ENCODE data around the gene CCDC9.
A peak's percentile ranks its signal among the peaks of the same experiment; 100 is the strongest.

The CCDC9 gene

DNA sequence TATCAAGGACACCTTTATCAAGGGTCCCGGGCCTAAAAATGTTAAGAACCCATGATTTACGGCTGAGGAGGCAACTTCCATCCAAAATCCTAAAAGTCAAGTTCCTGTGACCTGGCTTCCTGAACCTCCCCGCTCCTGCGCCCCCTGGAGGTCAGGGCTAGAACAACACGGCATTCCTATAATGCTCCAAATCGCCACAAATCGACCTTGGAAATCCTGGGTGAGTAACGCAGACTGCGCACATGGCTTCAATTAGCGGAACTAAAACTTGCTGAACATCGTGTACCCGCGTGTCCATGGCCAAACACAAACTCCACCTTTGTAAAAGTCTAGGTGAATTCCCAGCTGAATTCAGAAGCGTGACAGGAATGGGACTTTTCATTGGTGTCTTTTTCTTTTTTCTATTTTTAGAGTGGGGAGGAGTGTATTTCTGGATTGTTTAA lies 49.0 kb downstream of the CCDC9 start:
- no peak overlapping the region for H3K4me3 ChIP-seq (ENCODE audit: control insufficient read depth, low read depth, low read length)
- peak; percentile 99 for DNase-seq (ENCODE audit: low read depth)
- peak; percentile 98 for TF ChIP-seq CTCF (conservative IDR thresholded peaks at IDR 0.05; ENCODE audit: control insufficient read depth, insufficient read depth, low read depth, low read length)

GRCh38 chr19:47306303-47306702 lies 50.0 kb downstream of the CCDC9 start:
- no peak for TF ChIP-seq CTCF (conservative IDR thresholded peaks at IDR 0.05; ENCODE audit: control insufficient read depth, insufficient read depth, low read depth, low read length)
- H3K4me3 ChIP-seq (ENCODE audit: control insufficient read depth, low read depth, low read length) = no peak overlapping the region
- no peak for DNase-seq (ENCODE audit: low read depth)

GRCh38 chr19:47309038-47309437 lies 52.7 kb downstream of the CCDC9 start:
- no peak overlapping the region for H3K4me3 ChIP-seq (ENCODE audit: control insufficient read depth, low read depth, low read length)
- no peak for TF ChIP-seq CTCF (conservative IDR thresholded peaks at IDR 0.05; ENCODE audit: control insufficient read depth, insufficient read depth, low read depth, low read length)
- DNase-seq (ENCODE audit: low read depth) = peak; percentile 36

- no peak within 1 kb of the TSS for H3K4me3 ChIP-seq (ENCODE audit: control insufficient read depth, low read depth, low read length)
- no peak for DNase-seq (ENCODE audit: low read depth)
- no peak for TF ChIP-seq CTCF (conservative IDR thresholded peaks at IDR 0.05; ENCODE audit: control insufficient read depth, insufficient read depth, low read depth, low read length)
Measured at GRCh38 chr19:47309608-47310007, 53.3 kb downstream of the CCDC9 start, which contains the start of gene C5AR1. TSS of gene C5AR1 (plus strand) at chr19:47309861. CDS start at chr19:47309896, 35 bp downstream.

- no peak for DNase-seq (ENCODE audit: low read depth)
- H3K4me3 ChIP-seq (ENCODE audit: control insufficient read depth, low read depth, low read length) = no peak overlapping the region
- no peak for TF ChIP-seq CTCF (conservative IDR thresholded peaks at IDR 0.05; ENCODE audit: control insufficient read depth, insufficient read depth, low read depth, low read length)
Measured at GRCh38 chr19:47310323-47310722, 54.0 kb downstream of the CCDC9 start.

DNA sequence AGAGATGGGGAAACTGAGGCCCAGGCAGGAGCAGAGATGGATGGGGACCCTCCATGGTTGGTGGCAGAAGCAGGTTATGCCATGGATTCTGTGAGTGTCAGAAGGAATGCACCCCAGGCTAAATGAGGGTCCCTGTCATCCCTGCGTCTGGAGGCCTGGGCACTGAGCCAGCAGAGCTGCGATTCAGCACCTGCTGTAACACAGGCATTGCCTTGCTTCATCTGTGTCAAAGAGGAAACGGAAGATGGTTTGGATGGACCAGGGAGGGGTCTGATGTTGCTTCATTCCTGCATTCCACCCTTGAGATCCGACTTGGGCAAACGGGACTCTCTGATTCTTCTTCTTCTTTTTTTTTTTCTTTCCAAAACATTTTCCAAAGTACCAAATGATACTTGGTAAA lies 54.5 kb downstream of the CCDC9 start:
- TF ChIP-seq CTCF (conservative IDR thresholded peaks at IDR 0.05; ENCODE audit: control insufficient read depth, insufficient read depth, low read depth, low read length) = no peak
- H3K4me3 ChIP-seq (ENCODE audit: control insufficient read depth, low read depth, low read length) = no peak overlapping the region
- peak; percentile 43 for DNase-seq (ENCODE audit: low read depth)
